Measurements from ENCODE around the gene SHISA9.

The SHISA9 gene

GRCh38 chr16:13061691-13062090, 160.3 kb downstream of the SHISA9 start:
- no peak overlapping the region for H3K4me3 ChIP-seq (ENCODE audit: low read length)
- DNase-seq (ENCODE audit: low read depth): no peak
- no peak for TF ChIP-seq CTCF (IDR thresholded peaks at IDR 0.05; ENCODE audit: insufficient read depth, low read depth, low read length, missing control alignments)

- H3K4me3 ChIP-seq (ENCODE audit: low read length): no peak overlapping the region
- no peak for DNase-seq (ENCODE audit: low read depth)
- no peak for TF ChIP-seq CTCF (IDR thresholded peaks at IDR 0.05; ENCODE audit: insufficient read depth, low read depth, low read length, missing control alignments)
Measured at GRCh38 chr16:13062219-13062618, 160.8 kb downstream of the SHISA9 start.

- no peak for DNase-seq (ENCODE audit: low read depth)
- H3K4me3 ChIP-seq (ENCODE audit: low read length): no peak overlapping the region
- TF ChIP-seq CTCF (IDR thresholded peaks at IDR 0.05; ENCODE audit: insufficient read depth, low read depth, low read length, missing control alignments): no peak
Measured at GRCh38 chr16:13063457-13063856, 162.1 kb downstream of the SHISA9 start.

GRCh38 chr16:13064821-13065220, 163.4 kb downstream of the SHISA9 start:
- DNase-seq (ENCODE audit: low read depth): no peak
- no peak for TF ChIP-seq CTCF (IDR thresholded peaks at IDR 0.05; ENCODE audit: insufficient read depth, low read depth, low read length, missing control alignments)
- no peak overlapping the region for H3K4me3 ChIP-seq (ENCODE audit: low read length)

- DNase-seq (ENCODE audit: low read depth): no peak
- no peak overlapping the region for H3K4me3 ChIP-seq (ENCODE audit: low read length)
- TF ChIP-seq CTCF (IDR thresholded peaks at IDR 0.05; ENCODE audit: insufficient read depth, low read depth, low read length, missing control alignments): no peak
Measured at GRCh38 chr16:13067648-13068047, 166.2 kb downstream of the SHISA9 start.

- TF ChIP-seq CTCF (IDR thresholded peaks at IDR 0.05; ENCODE audit: insufficient read depth, low read depth, low read length, missing control alignments): no peak
- no peak overlapping the region for H3K4me3 ChIP-seq (ENCODE audit: low read length)
- no peak for DNase-seq (ENCODE audit: low read depth)
Measured at GRCh38 chr16:13068912-13069583, 167.7 kb downstream of the SHISA9 start.

- DNase-seq (ENCODE audit: low read depth): no peak
- no peak for TF ChIP-seq CTCF (IDR thresholded peaks at IDR 0.05; ENCODE audit: insufficient read depth, low read depth, low read length, missing control alignments)
- H3K4me3 ChIP-seq (ENCODE audit: low read length): no peak overlapping the region
Measured at GRCh38 chr16:13070268-13070667, 168.9 kb downstream of the SHISA9 start.

Data from epithelial cell of esophagus (primary cell).